ENCODE measurements around the gene PALD1.
A peak's percentile ranks its signal among the peaks of the same experiment; 100 is the strongest.
"Not testable (repeated sequence)": the region's sequence is repeated elsewhere in the genome, so short reads cannot be mapped to it uniquely, and the experiment has no call there.

Gene PALD1

GRCh38 chr10:70482982-70483760 is 4.6 kb downstream of the PALD1 start:
- DNase-seq = no peak

- DNase-seq = not testable (repeated sequence)
Measured at GRCh38 chr10:70483872-70484271, 5.3 kb downstream of the PALD1 start.

- DNase-seq = no peak
Measured at GRCh38 chr10:70487824-70488223, 9.3 kb downstream of the PALD1 start.

- no peak for DNase-seq
Measured at GRCh38 chr10:70490142-70490541, 11.6 kb downstream of the PALD1 start.

- no peak for DNase-seq
Measured at GRCh38 chr10:70491614-70492013, 13.0 kb downstream of the PALD1 start.

GRCh38 chr10:70492786-70493659 is 14.5 kb downstream of the PALD1 start:
- no peak for DNase-seq

GRCh38 chr10:70493660-70494234 is 15.2 kb downstream of the PALD1 start:
- DNase-seq = peak; percentile 47 to 90

- DNase-seq = no peak
Measured at GRCh38 chr10:70494536-70494935, 16.0 kb downstream of the PALD1 start.

- no peak for DNase-seq
Measured at GRCh38 chr10:70494966-70495365, 16.4 kb downstream of the PALD1 start.

GRCh38 chr10:70495691-70496261 is 17.2 kb downstream of the PALD1 start:
- no peak for DNase-seq

GRCh38 chr10:70496341-70497119 is 18.0 kb downstream of the PALD1 start:
- no peak for DNase-seq

- no peak for DNase-seq
Measured at GRCh38 chr10:70497120-70497545, 18.6 kb downstream of the PALD1 start.

- DNase-seq = no peak
Measured at GRCh38 chr10:70498970-70499835, 20.6 kb downstream of the PALD1 start.

- no peak for DNase-seq
Measured at GRCh38 chr10:70499836-70500167, 21.2 kb downstream of the PALD1 start.

- no peak for DNase-seq
Measured at GRCh38 chr10:70500368-70500767, 21.8 kb downstream of the PALD1 start.

- no peak for DNase-seq
Measured at GRCh38 chr10:70500812-70501301, 22.3 kb downstream of the PALD1 start.

- no peak for DNase-seq
Measured at GRCh38 chr10:70502406-70502805, 23.8 kb downstream of the PALD1 start.

GRCh38 chr10:70503776-70504175 is 25.2 kb downstream of the PALD1 start:
- DNase-seq = no peak

GRCh38 chr10:70504521-70505358 is 26.2 kb downstream of the PALD1 start:
- DNase-seq = no peak

- no peak for DNase-seq
Measured at GRCh38 chr10:70505908-70506307, 27.3 kb downstream of the PALD1 start.

Data from NCI-H526 (cell line).